Hematopoietic multipotent progenitor cell (in vitro differentiated cells): ENCODE measurements around the gene SEC61B. TPM values are rescaled to one million over a fixed set of nuclear protein-coding genes. Genes with fewer than 3 reads are reported as not detected.
A peak's percentile ranks its signal among the peaks of the same experiment; 100 is the strongest.
"Not testable (repeated sequence)": the region's sequence is repeated elsewhere in the genome, so short reads cannot be mapped to it uniquely, and the experiment has no call there.

Source experiments
- DNase-seq, 3 donors: peaks; one replicate each; pipeline ENCODE4 v3.0.0-alpha.2; 2011 to 2015; ENCODE audit warnings: low read depth in 2 of 3, low spot score in 2 of 3
- total RNA-seq: library from RNA; depleted of rRNA; stranded (reverse); fragments of >200 nt; gene quantifications from one replicate; pipeline ENCODE4 v1.2.3, GENCODE V29; 2012

The SEC61B gene
- total RNA-seq, 1 donor = 88.1 TPM

DNA sequence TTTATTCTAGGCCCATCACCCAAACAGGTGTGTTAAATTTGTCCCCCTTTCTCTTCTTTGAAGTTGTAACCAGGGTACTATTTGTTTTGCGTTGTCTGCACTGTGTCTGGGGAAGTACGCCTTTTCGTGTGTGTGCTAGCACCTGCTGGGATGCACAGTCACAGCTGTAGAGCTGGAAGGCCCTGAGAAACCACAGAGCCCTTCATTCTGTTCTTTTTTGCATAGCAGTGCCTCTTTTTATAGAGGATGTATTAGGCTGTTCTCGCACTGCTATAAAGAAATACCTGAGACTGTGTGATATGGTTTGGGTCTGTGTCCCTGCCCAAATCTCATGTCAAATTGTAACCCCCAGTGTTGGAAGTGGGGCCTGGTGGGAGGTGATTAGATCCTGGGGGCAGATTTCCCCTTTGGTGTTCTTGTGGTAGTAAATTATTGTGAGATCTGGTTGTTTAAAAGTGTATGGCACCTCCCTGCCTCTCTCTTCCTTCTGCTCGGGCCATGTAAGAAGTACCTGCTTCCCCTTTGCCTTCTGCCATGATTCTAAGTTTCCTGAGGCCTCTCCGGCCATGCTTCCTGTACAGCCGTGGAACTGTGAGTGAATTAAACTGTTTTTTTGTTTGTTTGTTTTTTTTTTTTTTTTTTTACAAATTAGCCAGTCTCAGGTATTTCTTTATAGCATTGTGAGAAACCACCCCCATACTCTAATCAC is 14.0 kb downstream of the SEC61B start:
- peak in 2 of 3 donors; percentile 70 to 88 for DNase-seq

DNA sequence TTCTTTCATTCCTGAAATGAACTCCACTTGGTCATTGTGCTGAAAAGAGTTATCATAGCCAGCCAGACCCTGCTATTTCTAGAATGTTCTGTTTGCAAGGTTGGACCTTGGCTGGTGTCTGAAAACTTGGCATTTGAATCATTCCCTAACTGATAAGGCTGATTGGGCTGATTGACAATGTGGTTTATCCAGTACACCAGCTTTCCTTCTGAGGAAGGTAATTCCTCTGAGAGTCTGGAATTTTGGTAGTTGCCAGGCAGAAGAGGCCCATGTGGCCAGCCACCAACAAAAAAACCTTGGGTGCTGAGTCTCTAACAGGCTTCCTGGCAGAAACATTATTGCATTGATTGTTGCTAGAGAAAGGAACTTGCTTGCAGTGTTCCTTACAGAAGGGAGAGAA is 15.3 kb downstream of the SEC61B start:
- no peak for DNase-seq

DNA sequence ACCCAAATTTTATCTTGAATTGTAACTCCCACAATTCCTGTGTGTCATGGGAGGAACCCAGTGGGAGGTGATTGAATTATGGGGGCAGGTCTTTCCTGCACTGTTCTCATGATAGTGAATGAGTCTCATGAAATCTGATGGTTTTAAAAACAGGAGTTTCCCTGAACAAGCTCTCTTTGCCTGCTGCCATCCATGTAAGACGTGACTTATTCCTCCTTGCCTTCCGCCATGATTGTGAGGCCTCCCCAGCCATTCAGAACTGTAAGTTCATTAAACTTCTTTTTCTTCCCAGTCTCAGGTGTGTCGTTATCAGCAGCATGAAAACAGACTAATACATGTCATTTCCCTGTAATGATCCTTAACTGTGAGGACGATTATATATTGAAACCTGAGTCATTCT is 15.8 kb downstream of the SEC61B start:
- DNase-seq = not testable (repeated sequence)

DNA sequence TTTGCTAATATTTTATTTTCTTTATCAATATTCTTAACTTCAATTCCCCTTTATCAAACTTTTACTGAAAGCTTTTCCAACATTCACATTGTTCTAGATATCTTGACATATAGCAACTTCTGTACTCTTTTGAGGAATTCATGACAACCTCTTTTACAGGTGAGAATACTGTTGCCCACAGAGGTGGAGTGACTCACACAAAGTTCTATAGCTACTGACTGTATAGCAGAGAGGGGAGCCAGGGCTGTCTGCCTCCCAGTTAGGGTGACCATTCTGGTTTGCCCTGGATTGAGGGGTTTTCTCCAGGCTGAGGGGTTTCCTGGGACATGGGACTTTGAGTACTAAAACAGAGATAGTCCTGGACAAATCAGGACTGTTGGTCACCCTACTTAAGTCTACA is 16.2 kb downstream of the SEC61B start:
- DNase-seq = no peak

DNA sequence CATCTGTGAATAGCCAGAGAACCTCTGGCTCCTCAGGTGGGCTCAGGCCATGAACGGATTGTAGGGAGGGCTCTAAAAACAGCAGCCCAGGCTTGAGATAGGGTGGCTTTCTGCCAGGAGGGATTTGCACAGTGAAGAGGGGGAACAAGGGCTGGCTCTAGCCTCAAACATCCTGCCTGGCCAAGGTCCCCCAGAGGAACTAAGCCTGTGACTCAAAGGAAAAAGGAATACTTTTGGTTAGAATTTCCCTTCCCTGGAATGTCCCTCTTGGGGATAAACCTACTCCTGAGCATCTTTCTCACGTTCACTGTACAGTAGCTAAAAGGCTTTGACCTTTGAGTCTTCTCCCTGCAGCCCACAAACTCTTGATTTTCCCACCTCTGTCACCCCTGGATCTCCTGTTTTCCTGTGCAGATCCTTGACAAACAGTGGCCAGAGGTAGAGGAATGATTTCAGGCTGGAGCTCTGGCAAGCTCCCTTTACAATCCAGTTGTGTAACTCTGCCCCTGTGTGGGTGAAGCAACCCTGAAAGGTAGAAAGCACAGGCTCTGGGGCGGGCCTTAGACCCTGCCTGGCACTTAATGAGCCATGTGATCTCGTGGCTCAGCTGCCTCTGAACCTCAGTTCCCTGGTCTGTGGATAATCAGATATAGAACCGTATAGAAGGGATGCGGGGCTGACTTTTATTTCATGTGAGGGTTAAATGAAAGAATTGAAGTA is 17.4 kb downstream of the SEC61B start:
- no peak for DNase-seq

DNA sequence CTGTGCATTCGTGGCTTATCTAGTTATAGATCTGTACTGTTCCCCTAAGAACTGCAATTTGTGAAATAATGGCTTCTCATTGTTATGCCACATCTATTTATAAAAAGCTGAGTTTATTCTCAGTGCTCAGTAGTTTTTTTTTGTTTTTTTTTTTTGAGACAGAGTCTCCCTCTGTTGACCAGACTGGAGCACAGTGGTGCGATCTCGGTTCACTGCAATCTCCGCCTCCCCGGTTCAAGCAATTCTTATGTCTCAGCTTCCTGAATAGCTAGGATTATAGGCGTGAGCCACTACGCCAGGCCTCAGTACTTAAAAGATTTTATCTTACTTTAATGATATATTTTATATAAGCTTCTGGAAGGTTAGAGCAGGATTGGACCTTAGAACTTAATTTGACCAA is 19.0 kb downstream of the SEC61B start:
- no peak for DNase-seq

DNA sequence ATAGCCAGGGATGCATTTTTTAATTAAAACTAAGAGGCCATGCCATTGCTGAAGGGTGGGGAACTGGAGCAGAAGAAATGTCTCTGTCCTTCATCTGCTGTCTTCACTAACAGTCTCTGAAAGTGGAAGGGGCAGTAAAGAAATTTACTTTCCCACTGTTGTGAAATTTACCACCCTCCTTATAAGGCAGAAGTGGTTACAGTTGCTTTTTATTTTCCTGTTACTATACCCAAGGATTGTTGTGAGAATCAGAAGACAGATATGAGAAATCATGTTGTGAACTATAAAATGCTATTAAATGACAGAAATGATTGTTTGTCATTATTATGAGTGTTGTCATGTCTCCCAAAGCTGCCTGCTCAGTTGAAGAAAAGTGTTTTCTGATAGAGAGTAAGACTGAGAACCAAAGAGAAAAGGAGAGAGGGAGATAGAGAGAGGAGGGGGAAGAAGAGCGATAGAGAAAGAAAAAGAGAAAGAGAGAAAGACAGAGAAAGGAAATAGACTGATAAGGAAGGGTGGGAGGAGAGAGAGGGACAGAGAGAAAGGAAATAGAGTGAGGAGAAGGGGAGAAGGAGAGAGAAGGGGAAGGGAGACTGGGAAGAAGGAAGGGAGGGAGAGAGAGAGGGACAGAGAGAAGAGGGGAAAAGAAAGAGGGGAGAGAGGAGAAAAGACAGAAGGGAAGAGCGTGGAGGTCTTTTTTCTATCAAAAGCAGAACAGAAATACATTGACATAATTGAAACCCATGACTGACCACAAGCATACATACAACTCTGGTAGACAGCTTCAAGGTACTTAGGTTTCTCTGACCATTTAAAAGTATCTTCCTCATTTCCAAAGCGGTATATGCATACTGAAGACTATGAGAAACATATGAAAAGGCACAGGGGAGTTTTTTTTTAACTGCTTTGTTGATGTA is 22.5 kb downstream of the SEC61B start:
- no peak for DNase-seq

DNA sequence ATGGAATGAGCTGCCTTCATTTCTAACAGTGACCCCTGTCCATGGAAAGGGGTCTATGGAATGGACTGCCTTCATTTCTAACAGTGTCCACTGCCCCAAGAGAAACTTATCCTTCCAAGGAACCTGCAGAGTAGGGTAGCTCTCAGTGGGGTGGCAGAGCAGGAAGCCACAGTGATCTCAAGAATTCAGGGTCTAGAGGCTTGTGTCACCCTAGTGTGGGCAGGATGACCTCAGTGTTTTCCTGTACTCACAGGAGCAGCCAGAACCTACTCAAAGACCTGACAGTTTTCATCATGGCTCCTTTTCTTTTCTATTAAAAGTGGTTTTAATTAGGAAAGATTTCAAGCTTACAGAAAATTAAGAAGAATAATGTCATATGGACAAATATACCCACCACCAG is 27.5 kb downstream of the SEC61B start:
- DNase-seq = no peak

DNA sequence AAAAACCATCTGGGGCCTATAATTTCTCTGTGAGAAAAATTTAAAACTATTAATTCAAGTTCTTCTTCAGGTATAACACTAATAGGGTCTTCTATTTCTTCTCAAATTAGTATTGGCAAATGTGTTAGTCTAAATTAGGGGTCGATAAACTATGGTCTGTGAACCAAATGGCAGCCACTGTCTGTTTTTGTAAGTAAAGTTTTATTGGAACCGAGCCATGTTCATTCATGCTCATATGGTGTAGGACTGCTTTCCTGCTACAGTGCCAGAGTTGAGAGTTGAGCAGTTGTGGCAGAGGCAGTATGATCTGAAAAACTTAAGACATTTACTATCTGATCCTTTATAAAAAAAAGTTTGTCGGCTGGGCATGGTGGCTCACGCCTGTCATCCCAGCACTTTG is 29.1 kb downstream of the SEC61B start:
- no peak for DNase-seq

DNA sequence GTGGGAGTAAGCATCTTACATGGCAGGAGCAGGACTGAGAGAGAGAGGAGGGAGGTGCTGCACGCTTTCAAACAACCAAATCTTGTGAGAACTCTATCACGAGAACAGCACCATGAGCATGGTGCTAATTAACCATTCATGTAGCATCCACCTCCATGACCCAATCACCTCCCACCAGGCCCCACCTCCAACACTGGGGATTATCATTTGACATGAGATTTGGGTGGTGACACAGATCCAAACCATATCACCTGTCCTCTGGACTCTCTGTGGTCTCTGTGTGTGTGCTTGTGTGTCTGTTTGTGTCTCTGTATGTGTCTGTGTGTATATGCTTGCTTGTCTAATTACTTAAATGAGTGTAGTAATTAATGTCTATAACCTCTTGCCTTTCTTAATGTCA is 31.1 kb downstream of the SEC61B start:
- DNase-seq = no peak

DNA sequence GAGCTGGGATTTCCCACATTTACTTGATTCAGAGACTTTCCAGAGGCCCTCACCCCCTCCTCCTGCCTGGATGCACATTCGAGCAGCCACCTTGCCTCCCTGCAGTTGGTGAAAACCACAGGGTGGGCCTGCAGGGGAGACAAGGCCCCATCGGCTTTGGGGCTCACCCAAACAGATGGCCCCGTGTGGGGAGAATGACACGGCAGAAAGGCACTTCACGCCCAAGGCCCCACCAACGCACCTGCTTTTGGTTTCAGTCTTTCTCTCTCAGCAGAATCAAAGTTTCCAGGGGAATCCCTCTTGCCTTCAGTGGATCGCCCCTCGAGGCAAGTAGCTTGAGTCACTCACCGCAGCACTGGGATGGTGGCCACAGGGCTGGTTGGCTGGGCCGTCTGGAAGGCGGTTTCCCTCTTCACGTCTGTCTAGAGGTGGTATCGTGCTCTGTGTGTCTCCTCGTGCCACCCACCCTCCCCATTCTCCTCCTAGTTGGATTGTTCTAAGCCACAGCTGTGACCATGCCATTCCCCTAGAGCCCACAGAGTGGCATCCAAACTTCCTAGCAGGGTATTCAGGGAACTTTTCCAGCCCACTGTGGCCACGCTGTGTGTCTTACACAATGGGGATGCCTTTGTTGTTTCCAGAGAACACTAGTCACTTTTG is 31.8 kb downstream of the SEC61B start:
- peak in 2 of 3 donors; percentile 72 to 89 for DNase-seq

DNA sequence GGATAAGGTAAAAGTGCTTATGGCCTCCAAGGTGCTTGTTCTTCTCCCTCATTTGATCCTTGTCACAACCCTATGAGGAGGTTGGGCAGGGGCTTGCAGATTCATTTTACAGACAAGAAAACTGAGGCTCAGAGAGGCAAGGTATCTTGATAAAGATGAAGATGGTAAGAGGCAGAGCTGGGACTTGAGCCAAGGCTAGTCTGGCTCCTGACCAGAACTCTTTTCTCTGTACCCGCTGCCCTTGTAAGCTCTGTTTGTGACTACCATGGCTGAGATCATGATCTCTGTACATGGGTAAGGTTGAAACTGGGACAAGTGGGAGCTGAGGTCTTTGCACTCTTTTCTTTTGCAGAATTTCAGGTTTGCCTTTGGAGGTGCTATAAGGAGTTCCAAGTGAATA is 33.6 kb downstream of the SEC61B start:
- no peak for DNase-seq

DNA sequence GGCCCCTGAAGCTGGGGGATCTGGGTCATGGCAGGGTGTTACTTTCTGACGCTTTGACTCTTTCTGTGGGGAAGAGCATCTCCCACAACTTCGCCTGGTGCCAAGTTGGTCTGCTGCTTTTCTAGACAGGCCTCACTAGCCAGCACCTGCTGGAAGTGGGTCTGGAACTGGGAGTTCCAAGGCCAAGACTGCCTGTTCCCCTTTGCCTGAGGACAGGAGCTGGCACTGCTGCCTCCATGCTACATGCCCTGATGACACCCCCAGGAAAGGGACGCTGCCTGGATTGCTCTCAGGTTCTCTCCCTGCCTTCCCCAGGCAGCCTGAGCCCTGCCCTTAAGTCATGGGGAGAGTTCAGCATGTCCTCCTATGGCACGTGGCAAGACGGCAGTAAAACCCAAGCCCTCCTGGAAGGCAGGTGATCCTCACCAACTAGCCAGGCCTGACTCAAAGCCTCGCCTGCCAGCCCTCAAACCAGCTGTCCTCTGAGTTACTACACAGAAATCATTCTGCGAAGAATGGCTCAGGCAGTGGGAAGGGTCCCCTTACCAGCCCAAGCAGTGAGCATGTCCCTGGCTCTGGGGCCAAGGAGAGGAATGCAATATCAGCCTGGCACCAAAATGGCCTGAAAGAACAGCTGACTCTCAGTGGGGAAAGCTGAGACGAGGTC is 35.8 kb downstream of the SEC61B start:
- no peak for DNase-seq

DNA sequence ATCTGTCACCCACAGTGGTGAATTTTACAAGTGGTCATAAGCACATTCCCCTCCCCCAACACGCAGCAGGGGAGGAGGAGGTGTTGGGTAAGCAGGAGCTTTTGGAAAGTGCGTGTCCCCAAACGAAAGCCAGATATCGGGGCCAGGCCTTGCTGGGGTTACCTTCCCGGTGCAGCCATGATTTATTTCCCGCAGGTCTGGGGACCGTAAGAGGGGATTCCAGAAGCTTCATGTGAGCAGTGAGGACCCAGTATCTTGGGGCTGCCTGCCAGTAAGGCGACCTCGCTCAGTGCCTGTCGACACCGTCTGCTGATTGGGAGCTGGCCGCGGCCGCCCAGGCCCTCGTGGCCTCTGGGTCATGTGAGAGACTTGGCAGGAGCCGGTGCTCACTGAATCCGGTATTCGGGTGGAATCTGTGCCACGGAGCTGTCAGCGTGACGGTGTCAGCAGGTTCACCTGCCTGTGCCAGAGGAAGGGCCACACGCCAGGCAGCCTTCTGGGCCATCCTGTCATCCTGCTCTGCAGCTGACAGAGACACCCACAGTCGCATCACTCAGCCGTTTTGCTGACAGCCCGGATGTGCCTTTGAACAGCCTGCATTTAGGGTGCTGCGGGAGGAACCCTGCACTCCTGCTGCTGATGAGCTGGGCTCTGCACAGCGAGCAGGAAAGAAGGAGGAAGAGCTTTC is 37.3 kb downstream of the SEC61B start:
- DNase-seq = peak in 1 of 3 donors; percentile 27

DNA sequence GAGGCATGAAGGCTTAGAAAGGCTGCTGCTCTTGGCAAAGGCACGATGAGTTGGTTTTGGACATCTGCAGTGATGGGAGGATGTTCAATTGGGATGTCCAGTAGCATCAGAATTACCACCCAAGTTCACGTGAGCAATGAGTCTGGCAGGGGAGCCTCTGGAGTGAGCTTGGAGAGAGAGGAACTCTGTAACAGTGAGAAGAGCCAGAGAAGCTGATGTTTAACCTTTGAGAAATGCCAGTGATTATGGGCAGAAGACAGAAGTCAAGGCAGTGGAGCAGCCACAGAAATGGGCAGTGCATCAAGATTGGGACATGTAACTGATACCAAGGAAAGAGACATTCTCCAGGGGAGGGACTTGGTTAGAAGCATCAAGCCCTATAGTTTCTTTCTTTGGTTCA is 39.8 kb downstream of the SEC61B start:
- no peak for DNase-seq

DNA sequence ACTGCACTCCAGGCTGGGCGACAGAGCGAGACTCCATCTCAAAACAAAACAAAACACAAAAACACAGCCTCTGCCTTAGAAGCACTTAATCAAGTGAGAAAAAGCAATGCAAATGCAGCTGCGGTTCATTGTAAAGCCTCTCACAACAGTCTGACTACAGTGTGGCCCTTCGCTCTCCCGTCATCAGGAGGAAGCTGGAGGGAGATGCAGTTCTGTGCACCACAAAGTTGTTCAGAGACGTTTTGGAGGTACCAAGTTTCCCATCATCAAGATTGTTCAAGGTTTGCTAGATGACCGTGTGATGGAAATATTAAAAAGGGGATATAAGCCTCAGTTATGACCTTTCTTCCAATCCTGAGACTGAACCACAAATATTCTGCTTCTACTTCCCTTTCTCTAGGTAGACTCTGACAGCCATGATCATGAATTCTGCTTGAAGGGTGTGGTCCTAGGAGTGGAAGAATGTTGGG is 40.9 kb downstream of the SEC61B start:
- DNase-seq = no peak

DNA sequence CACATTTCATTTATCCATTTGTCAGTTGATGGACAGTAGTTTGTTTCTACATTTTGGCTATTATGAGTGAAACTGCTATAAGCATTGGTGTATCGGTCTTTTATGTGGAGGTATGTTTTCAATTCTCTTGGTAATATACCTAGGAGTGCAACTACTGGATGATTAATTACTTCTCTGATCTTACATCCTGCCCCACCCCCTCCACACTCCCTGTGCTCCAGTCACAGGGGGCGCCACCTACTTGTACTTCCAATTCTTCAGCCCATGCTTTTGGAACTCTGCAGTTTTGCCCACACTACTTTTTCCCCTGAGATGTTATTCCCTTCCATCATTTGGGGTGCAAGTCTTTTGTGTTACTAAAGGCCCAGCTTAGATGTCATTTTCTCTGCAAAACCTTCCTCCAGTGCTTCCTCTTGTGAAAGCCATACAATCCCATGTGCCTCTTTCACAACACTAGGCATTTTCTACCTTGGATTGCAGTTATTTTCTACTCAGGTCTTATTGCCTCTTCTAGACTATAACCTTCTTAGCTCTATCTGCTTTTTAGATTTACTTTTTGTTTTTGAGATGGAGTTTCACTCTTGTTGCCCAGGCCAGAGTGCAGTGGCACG is 42.1 kb downstream of the SEC61B start:
- DNase-seq = no peak

DNA sequence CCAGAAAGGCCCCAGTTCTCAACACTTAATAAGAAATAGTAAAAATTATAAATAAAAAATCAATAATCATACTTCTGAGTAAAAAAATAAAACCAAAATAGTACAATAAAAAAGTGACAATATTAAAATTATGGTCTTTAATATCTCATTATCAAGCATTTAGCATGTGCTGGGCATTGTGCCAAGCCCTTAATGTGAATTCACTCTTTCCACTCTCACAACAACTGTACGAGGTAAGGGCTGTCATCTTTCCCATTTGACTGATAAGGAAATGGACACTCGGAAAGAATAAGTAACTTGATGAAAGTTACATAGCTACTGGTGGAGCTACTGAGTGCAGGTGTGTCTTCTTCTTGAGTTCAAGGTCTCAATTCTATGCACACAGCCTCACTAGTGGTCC is 43.6 kb downstream of the SEC61B start:
- no peak for DNase-seq
